ENCODE measurements around the gene YIPF5.

YIPF5 gene

GRCh38 chr5:144170276-144171024, at the start of gene YIPF5, which contains the start of gene KCTD16:
Gene YIPF5, minus strand, starts transcription at chr5:144170659. Its CDS starts 704 bp downstream, at chr5:144169955.
Gene KCTD16, plus strand, starts transcription at chr5:144170873.
- DNase-seq: peak; percentile 98

- no peak for DNase-seq
Measured at GRCh38 chr5:144219869-144220268, 49.4 kb upstream of the YIPF5 start.

GRCh38 chr5:144210655-144211054, 40.2 kb upstream of the YIPF5 start:
- DNase-seq: no peak

DNA sequence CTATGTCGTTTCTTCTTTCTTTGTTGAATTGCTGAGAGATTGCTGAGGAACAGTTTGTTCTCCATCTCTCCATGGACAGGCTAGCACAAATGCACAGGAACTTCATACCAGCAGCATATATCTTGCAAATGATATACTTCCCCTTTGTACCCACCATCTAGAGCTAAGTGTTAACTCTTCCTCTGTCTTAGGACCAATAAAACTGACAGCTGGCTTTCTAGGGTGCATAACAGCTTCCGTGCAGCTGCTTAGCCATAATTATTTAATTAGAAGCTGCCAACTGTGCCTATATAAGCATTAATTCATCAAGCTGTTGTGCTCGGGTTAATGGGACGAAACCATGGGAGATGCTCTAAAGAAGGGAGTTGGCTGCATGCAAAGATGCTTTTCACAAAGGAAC, 38.9 kb upstream of the YIPF5 start:
- DNase-seq: no peak

- DNase-seq: no peak
Measured at GRCh38 chr5:144207875-144208444, 37.5 kb upstream of the YIPF5 start.

DNA sequence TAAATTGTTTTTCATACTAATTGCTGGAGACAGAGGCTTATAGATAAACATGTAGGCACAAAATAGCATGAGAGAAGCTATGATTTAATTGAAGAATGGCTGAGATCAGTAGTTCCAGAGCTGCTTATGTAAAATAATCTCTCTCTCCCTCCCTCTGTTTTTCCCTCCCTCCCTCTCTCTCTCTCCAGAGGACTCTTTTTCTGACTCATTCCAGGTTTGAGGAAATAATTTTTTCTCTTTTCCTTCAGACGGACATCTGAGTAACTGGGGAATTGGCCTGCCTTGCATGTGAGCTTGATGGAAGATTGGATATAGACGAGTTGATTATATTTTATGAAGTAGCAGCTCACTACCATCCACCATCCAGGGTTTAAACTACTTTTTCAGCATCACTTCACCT, 35.7 kb upstream of the YIPF5 start:
- DNase-seq: no peak

DNA sequence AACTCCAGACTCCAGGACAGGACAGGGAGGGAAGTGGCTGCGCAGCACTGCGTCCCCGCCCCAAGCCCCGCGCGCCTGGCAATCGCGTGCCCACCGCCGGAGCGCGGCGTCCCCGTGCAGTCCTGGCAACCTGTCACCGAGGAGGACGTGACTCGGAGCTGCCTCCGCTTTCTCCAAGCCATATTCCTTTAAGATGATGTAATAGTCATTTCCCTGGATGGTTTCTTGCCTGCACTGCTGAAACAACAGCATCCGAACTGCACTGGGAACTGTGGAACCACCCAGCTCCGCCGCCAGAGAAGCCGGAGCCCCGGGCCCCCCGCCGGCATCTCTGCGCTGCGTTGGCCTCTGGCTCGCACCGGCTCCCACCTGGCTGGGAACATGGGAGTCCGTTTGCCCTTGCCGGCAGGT, 34.7 kb upstream of the YIPF5 start:
- no peak for DNase-seq

GRCh38 chr5:144203750-144204596, 33.5 kb upstream of the YIPF5 start:
- DNase-seq: peak; percentile 80

DNA sequence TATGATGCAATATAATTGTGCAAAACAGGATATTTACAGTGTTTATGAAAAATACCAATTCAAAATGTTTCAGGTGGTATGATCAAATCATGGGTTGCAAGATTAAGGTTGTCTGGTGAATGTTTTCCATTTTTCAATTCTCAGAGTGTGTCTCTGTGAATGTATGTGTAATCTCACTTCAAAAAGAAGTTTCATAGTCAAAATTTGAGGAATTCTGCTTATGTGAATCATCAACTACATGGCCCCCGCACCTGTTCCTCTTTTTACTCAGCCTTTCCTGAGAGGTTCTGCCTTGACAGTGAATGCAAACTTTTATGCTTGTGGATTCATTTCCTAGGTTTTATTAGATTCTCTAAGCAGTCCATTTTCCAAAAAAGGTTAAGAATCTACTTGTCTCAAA, 32.3 kb upstream of the YIPF5 start:
- no peak for DNase-seq

GRCh38 chr5:144202072-144202471, 31.6 kb upstream of the YIPF5 start:
- DNase-seq: no peak

DNA sequence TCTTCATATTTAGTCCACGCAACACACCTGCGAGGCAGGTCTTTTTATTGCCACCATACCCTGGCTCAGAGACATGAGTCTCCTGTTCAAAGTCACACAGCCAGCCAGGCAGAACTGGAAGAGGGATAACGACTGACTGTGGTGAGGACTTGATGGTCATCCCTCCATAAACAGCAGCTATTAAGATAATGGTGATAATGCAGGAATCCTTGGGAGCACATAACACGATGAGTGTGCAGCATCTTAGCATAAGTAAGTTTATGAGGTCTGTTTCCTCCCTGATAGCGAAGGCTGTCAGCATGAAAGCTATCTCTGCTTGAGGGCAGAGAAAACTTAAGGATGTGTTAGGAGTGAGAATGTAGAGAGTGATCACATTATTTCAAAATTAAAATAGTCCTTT, 31.1 kb upstream of the YIPF5 start:
- peak; percentile 17 for DNase-seq

GRCh38 chr5:144198386-144198785, 27.9 kb upstream of the YIPF5 start:
- DNase-seq: no peak

- no peak for DNase-seq
Measured at GRCh38 chr5:144196612-144197011, 26.2 kb upstream of the YIPF5 start.

DNA sequence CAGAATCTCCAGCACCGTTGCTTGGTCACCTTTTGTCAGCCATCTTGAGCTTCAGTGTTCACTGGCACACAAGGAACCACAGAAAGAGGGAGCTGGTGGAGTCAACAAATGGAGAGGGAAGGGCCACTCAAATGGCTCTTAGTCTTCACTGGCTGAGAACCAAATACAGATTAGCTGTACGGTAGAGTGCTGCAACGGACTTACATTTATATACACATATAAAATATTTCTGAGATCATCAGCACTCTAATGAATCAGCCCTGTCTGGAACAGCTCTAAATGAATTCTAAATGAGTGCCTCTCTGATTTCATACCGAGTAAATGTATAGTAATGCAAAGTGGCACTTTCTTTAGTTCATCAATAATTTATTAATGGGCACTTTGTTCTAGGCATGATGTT, 25.0 kb upstream of the YIPF5 start:
- DNase-seq: no peak

GRCh38 chr5:144194144-144194543, 23.7 kb upstream of the YIPF5 start:
- DNase-seq: no peak

DNA sequence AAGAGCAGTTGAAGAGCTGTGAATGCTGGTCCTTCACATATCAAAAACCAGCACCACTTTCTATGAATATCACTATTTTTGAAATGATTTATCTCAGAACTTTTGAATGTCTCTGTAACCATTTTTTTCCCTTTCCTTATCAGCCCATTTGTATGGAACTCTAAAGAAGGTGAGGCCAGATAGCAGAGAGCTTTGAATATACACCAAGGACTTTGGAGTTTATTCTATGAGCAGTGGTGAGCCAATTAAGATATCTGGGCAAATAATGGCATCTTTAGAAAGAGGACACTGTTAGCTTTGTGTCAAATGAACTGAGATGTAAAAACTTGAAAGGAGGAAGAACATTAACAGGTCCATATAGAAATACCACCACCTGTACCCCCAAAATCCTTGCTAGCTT, 22.2 kb upstream of the YIPF5 start:
- no peak for DNase-seq

GRCh38 chr5:144191998-144192397, 21.5 kb upstream of the YIPF5 start:
- peak; percentile 85 for DNase-seq

DNA sequence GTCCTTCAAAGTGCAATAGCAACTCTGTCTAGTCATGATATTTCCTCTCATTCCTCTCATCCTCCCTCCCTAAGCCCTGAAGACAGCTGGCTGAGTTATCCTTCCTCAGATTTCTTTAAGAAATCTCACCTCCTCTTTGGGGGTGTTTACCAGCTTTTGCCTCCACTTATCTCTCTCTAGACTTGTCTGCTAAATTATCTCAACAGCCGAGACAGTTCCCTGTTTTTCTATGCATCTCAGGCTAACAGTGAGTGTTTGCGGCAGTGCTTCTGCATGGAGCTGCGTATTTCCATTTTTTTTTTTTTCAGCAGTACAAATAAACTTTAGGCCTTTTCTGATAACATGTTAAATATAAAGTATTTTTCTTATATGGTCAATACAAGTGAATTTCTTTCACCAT, 21.1 kb upstream of the YIPF5 start:
- DNase-seq: no peak

- DNase-seq: peak; percentile 38
Measured at GRCh38 chr5:144189800-144190429, 19.5 kb upstream of the YIPF5 start.

GRCh38 chr5:144187699-144188294, 17.3 kb upstream of the YIPF5 start:
- peak; percentile 76 for DNase-seq

- DNase-seq: peak; percentile 74
Measured at GRCh38 chr5:144183254-144183889, 12.9 kb upstream of the YIPF5 start.

GRCh38 chr5:144179226-144179625, 8.8 kb upstream of the YIPF5 start:
- DNase-seq: no peak

Data from hematopoietic multipotent progenitor cell treated with erythropoietin and hydrocortisone succinate and interleukin-3 and kit ligand, for 6 days (in vitro differentiated cells).